GM12865 (cell line): Measurements from ENCODE around the gene SAFB2.

Experiments used
- DNase-seq: peaks from one replicate; pipeline ENCODE4 v3.0.0; 2010; ENCODE audit warnings: low read depth
- H3K4me3 ChIP-seq: 2 replicates; pipeline ENCODE4 v1.5.1; 2011; ENCODE audit warnings: mild to moderate bottlenecking, low read depth, low read length, control low read depth
- CTCF ChIP-seq: IDR thresholded peaks from 2 replicates; pipeline ENCODE4 v1.5.1; 2011; ENCODE audit warnings: low read length, control low read depth, low read depth, inconsistent platforms; ENCODE audit not compliant: insufficient read depth; ENCODE audit errors: missing control alignments

SAFB2 gene

GRCh38 chr19:5590865-5591154, 31.8 kb downstream of the SAFB2 start:
- H3K4me3 ChIP-seq, result no peak overlapping the region
- DNase-seq, result no peak
- no peak for TF ChIP-seq CTCF

- H3K4me3 ChIP-seq, result no peak overlapping the region
Measured at GRCh38 chr19:5590151-5590864, 32.3 kb downstream of the SAFB2 start.

GRCh38 chr19:5588906-5589676, 33.5 kb downstream of the SAFB2 start:
- no peak for DNase-seq
- no peak for TF ChIP-seq CTCF
- no peak overlapping the region for H3K4me3 ChIP-seq

More at GRCh38 chr19:5590151-5590864, 32.3 kb downstream of the SAFB2 start:
- no peak for DNase-seq
- TF ChIP-seq CTCF, result no peak

GRCh38 chr19:5588441-5588840, 34.1 kb downstream of the SAFB2 start:
- TF ChIP-seq CTCF, result no peak
- DNase-seq, result no peak
- H3K4me3 ChIP-seq, result no peak overlapping the region

DNA sequence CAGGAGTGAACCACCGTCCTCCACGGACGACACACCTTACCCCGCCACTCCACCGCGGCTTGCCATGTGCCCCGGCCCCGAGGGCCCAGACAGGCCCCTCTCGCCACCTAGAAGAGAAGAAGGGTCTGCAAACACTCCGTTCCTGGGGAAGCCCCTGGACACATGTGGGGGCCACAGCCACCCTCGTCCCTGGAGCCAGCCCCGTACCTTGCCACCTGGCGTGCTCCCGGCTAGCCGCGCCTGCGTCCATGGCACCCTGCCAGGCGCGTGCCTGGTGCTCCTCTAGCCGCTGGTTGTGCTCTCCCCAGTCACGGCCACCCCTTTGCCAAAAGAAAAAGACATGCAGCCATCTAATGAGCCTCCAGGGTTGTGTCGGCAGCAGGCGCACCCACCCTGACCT, 34.9 kb downstream of the SAFB2 start:
- no peak for DNase-seq
- H3K4me3 ChIP-seq, result no peak overlapping the region
- TF ChIP-seq CTCF, result no peak

DNA sequence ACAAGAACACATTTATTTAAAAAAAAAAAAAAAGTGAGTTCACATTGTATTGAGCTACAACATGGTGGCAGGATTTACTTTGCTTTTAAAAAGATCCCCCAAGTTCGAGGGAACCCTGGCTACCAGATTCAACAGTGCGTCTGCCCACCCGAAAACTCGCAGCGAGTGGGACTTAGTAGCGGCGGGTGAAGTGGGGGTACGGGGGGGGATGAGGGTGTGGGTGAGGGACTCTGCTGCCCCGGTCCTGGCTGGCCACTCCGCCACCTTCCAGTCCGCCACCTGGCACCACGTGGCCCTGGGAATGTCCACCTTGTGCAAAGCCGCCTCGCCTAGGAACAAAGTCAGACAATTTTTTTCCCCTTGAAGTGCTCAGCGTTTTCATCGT, 35.5 kb downstream of the SAFB2 start:
- DNase-seq, result no peak
- no peak for TF ChIP-seq CTCF

More for the DNA sequence above, 35.5 kb downstream of the SAFB2 start:
- no peak overlapping the region for H3K4me3 ChIP-seq
